Hematopoietic multipotent progenitor cell treated with erythropoietin and hydrocortisone succinate and interleukin-3 and kit ligand, for 17 days (in vitro differentiated cells): Measurements from ENCODE around the gene TFR2.

Source experiments
- DNase-seq: peaks from one replicate; pipeline ENCODE4 v3.0.0-alpha.2; 2015; ENCODE audit warnings: low spot score

Gene TFR2

DNA sequence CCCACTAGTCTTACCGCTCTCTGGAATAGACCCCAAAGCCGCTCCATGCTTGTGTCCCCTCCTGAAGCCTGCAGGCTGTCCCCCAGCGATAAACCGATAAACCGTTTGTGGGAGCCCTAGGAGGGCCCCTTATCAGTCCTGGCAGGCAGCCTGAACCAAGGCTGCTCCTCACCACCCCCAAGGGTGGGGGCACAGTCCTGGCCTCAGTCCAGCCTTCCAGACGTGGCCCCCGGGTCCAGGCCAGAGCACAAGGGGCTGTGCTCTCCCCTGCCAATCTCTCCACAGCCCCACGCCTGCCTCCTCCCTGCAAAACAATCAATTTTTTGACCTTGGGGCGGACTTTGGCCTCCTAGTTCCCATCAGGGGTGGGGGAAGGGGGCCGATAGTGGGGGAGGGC, at the start of gene TFR2:
TSS of gene TFR2 (minus strand) at position 90 of the 397 bp plus-strand sequence. CDS start at position 47, 43 bp downstream.
- DNase-seq = peak; percentile 89

DNA sequence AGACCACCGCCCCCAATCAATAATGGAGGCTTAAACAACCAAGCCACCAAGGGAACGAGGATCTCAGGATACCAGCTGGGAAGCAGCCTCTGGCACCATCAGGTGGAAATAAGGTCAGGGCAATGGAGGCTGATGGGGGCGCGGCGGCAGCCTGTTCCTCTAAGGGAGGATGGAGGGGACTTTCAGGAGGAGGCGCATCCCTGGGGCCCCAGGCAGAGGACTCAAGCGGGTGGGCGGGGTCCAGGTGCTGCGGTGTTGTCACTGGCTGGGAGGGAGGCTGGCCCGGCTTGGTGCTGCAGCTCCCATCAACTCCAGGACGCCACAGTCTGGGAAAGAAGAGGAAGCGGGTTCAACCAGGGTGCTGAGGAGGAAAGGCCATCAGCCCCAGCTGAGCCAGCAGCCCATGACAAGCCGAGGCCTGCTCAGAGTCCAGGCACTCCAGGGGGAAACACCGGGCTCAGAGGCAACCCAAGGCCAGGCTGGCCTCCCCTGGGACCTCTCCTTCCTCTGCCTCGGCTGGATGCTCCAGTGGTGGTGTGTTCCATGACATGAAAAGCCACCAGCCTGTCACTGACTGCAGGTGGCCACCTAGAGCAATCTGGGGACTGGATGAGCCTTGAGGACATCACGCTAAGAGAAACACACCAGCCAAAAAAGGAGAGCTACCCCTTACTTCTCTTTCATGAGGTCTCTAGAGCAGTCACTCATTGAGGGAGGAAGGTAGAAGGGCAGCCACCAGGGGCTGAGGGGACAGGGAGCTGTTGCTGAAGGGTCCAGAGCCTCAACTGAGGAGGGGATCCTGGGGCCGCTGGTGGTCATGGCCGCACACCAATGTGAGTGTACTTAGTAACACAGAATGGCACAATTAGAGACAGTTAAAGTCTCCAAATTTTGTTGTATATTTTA, 48.1 kb upstream of the TFR2 start:
- no peak for DNase-seq

DNA sequence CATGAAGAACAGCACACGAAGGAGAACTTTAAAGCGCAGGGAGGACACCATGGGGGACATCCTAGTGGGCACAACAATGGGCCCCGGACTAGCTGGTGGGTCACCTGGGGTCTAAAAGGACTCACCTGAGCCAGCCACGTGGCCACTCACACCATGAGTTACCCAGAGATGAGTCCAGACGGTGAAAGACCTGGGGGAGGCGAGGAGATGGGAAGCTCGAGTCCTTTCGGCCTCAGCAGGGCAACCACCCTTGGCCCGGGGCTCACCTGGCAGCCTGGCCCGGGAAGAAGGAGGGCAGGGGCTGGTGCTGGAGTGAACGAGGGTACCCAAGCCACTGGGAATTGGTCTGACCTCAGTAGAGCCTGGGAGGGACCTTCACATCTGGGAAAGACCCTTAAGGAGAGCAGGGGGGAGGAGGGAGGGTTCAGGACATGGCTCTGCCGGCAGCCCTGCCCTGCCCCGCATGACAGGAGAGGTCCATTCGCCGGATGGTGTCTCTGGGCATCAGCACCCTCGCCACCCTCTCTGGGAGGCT, 47.0 kb upstream of the TFR2 start:
- DNase-seq = no peak

DNA sequence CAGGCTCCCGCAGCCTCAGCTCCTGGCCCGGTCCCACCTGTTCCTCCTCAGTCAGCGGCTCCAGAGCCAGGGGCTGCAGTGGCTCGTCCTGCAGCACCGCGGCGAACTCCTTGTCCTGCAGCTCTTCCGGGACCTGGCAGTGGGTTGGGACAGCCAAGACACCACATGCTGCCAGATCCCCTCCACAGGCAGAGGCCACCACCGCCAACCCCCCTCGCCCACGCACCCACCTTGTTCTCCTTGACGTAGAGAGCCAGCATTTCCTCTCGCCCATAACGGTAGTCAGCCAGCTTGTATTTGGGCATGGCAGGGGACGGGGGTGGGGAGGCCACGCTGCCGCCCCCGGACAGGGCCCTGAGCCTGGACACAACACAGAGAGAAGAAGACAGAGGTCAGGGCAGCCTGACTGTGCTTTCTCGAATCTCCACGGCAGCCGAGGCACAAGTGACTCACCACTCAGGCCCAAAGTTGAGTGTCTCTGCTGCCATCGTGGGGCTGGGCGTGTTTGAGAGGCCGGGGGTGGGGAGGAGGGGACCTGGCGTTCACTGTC, 46.5 kb upstream of the TFR2 start:
- no peak for DNase-seq

DNA sequence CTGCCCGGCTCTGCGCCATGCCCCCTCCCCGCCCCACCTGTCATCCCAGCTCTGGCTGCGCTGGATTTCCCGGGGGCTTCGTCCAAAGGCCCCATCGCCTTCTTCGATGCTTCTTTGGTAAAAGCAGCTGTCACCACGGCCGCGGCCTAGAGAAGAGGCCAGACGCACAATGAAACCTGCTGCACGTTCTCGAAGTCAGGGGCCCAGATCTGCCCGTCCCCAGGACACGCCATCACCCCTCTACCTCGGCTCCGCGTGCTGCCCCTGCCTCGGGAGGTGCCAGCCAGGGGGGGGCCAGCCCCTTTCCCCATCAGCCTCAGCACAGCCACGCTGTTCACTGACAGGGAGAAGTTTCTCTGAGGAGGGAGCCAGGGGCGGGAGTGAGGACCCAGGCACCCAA, 45.9 kb upstream of the TFR2 start:
- no peak for DNase-seq

DNA sequence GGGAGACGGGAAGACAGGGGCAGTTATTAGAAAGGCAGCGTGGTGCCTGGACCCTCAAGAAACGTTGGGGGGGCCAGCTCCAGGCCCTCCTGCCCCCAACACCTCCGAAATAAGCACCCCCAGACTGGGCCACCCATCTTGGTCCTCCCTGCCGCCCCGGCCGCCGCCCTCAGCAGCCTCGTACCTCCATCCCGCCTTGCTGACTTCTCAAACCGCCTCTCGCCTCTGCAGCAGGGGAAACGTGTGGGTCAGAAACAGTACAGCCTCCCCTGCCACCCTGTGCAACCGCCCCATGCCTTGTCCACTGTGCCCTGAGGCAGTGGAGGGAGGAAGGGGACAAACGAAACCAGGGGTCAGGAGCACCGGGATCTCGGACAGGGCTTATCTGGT, 45.5 kb upstream of the TFR2 start:
- no peak for DNase-seq

DNA sequence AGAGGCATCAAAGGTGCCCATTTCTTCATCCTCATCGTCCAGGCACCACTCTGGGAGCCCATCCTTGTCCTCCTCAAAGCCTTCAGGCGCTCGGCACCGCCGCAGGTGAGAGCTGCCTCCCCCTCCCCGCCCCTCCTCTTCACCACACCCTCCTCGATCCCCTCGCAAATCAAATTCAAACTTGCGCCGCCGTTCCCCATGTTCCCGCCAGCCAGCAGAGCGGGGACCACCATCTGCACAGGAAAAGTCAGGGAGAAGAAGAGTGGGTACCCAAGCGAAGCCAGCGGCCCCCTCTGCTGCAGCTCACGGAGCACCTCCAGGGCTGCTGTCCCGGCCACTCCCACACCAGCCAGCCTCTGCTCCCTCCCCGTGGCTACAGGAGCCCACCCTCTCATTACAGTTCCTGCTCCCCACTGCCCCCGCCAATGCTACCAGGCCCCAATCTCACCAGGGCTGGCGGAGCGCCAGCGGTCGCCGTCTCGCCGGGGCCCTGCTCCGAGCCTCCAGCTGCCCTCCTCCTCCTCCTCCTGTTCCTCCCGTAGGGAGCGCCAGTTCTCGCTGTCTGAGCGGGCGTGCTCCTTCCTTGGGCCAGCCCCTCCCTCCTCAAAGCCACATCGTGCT, 45.0 kb upstream of the TFR2 start:
- no peak for DNase-seq

DNA sequence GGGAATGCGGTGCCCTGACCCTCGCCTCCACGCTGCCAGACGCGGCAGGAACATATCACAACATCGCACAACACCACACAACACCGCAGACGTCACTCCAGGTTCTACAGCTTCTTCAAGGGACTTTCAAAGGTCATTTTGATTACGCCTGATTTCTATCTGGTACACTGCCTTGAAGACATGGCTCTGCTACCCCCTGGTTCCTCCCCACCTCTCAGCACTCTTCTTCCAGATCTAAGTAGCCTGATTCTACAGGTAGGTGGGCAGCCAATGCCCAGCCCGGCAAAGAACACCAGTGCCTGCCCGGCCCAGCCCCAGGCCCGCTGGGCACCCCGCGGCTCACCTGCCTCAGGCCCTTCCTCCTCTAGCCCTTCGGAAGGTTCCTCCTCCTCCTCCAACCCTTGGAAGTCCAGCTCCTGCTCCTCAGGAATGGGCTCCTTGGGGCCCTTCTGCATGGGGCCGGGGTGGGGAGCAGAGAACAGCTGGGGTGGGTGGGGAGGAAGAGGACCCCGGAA, 44.3 kb upstream of the TFR2 start:
- no peak for DNase-seq

DNA sequence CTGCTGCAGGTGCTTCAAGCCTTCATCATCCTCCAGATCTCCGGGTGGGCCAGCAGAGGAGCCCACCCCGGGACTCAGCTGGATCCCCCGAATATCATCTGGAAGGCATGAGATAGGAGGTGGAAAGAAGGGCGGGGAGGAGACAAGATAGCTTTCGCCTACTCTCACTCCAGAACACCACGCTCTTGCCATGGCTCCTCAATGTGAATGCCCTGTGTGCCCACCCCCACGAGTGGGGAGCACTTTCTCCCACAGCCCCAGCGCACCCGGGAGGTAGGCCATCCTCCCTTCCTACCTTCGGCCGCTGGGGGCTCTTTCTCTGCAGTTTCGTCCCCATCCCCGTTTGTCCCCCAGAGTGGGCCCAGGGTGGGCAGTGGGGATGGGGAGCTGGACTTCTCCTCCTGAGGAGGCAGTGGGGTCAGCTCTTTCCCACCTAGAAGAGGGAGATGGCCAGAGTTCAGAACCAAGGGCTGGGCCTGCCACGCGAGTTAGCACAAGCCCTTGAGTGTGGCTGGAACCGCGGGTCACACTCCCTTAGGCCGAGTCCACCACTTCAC, 43.8 kb upstream of the TFR2 start:
- no peak for DNase-seq

DNA sequence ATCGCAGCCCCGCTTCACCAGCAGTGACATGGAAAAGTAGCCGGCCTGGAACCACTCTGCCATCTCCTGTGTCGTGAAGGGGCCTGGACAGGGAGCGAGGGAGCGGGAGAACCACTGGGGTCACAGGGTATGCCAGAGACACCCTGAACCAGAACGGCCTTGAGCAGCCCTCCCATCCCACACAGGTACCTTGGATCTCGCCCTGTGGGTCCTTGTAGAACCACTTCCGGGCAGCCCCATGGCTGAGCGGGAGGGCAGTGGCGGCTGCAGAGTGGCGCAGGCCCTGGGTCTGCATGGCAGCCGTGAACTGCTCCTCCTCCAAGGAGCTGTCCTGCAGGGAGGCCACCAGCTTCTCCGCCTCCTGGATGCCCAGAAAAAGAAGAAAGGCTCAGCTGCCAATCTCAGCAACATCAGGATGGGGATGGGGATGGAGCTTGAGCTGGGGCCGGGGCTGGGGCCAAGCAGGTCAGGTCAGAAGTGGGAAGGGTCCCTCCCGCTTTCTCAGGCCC, 43.2 kb upstream of the TFR2 start:
- no peak for DNase-seq

DNA sequence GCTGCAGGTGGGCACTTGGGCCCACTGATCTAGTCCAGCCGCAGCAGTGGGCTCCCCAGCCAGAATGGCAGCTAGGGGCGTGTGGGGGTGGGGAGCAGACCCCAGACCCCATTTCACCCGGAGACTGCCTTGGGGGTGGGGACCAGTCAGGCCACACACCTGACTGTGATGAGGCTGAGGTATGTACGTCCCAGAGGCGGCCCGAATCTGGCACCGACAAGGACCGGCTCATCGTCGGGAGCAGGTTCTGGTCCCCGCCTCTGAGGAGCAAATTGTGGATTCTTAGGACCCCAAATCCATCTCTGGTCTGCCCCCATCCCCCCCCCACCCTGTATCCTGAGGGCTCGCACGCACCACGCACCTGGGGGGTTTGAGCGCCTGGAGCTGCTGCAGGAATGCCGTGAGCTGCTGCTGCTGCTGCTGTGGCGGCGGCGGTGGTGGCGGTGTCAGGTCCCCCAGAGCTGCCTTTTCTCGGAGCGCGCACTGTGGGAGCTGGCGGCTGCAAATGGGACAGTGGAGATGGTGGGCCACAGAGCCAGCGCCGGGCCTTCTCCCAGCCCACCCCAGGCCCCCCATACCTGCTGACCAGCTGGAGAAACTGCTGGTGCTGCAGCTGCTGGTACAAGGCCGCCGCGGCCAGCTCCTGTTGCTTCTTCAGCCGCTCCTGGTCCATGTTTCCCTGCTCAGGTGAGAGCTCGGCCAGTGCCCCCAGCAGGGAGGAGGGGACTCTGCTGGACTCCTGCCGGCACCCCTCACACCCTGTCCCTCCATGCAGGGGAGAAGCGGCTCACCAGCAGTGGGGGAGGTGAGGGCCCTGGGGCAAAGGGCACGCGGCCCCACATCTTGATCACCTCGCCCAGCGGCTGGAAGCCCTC, 42.5 kb upstream of the TFR2 start:
- DNase-seq = no peak

DNA sequence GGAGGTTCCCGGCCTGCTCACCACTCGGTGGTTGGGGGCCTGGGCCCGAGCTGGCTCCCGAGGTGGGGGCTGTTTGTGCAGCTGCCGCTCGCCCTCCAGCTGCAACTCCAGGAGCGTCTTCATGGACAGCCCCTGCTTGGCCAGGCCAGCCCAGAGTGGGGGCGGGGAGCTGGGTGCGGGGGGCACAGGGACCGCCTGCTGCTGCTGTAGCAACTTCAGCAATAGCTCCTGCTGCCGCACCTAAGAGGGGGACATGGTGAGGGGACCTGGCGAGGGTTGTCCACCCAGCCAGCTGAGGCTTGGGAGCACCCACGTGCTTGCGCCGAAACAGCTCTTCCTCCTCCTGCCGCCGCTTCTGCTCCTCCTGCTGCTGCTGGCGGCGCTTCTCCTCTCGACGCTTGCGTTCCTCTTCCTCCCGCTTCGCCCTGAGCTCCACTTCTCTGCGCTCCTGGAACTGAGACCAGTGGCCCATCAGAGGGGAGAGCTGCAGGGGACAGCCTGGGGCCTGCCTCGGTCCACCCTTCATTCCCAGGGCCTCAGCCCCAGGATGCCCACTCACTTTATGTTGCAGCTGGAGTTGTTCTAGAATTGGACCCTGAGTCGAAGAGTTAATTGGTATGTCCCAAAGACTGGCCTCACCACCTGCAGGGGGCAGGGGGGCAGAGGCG, 41.8 kb upstream of the TFR2 start:
- no peak for DNase-seq

DNA sequence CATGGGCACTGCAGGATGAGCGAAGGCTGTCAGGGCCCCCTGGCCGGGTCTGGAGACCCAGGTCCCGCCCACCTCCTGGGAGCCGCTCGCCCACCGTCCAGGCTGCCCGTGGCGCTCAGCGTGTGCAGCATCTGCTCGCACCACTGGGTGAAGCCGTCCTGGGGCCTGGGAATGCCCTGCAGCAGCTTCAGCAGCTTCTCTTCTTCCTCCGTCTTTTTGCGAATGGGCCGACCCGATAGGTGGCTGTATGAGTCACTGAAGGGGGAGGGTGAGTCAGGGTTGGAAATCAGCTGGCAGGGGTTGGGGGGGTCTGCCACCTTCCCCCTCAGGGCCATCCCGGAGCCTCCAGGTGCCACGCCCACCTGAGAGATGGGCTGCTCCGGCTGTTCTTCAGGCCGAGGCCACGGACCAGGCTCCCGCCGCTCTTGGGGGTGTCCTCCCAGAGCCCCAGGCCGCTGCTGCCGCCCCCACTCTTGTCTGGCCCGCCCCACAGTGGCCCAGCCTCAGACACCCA, 40.9 kb upstream of the TFR2 start:
- no peak for DNase-seq

DNA sequence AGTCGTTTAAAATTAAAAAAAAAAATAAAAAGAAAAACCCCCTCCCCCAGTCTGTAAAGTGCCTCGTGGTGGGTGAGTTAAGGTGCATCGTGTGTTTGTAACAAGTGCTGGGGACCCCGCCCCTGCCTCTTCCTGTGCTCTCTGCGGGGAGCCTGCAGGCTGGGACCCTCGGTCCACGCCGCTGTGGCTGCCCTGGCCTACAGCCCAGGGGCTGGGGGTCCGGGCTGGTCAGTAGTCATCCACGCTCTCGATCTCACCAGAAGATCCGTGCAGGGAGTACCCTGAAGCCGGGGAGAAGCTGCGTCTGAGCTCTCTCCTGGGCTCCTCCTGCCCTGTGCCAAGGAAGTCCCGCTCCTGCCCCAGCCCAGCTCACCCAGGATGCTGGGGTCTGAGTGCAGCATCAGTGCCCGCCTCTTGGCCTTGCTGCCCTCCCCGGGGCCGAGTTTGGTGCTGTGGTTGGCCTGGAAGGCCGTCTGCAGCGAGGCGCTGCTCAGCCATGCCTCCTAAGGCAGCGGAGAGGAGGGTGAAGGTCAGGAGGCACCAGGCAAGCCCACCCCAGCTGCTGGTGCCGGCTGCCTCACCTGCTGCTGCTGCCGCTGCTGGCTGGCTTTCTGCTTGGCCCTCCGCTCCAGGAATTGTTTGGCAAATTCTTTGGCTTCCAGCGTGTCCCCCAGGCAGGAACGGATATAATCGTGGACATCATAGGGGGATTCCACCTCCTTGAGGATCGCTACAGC, 40.3 kb upstream of the TFR2 start:
- DNase-seq = no peak

DNA sequence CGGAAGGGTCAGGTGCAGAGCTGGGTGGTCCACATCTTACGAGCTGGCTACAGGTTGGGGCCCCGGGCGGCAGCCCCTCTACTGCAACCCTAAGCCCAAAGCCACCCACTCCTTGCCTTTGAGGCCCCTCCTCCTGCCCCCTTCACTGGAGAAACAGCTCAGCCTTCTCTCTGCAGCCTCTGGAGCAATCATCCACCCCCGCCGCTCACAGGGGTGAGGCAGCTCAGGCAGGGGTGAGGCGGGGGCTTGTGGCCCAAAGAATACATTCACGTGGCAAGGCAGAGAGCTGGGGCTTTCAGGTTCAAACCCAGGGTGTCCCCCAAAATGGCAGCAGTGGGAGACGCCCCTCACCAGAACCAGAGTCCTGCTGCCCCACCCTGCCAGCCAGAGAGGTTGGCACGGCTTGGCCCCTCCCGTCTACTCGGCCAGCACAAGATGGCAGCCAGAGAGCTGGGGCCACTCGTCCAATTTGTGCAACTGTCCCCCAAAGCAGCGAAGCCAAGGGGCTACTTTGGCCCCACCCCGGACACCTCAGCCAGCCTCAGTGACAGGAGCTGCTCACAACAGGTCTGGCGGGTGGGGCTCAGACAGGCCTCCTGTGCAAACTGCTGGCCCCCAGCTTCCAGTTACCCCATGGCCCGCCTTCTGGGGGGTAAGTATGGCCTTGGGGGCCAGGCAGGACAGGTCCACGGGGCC, 39.4 kb upstream of the TFR2 start:
- no peak for DNase-seq

DNA sequence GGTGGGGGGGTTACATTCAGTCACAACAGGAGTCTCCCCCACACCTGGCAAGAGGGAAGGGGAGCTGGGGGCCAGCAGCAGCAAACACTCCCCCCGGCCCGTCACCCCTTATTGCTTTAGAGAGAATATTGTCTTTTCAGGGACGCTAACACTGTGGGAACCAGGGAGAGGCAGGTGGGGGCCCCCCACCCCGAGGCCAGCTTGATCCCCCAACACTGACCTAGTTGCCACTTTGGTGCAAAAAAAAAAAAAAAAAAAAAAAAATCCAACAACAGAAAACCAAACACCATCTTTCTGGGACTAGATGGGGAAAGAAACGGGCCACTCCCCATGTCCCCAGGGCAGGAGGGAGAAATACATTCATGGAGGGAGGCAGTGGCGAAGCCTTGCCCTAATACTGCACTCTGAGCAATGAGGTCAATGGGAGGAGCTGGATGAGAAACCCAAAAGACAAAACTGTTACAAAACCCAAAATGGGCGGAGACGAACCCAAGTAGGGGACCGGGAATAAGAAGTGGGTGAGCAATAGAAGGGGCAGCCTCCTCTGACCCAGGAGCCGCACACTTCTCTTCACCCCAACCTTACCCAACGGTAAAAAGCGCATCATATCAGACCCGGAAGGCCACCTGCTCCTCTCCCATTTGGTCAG, 38.7 kb upstream of the TFR2 start:
- no peak for DNase-seq

DNA sequence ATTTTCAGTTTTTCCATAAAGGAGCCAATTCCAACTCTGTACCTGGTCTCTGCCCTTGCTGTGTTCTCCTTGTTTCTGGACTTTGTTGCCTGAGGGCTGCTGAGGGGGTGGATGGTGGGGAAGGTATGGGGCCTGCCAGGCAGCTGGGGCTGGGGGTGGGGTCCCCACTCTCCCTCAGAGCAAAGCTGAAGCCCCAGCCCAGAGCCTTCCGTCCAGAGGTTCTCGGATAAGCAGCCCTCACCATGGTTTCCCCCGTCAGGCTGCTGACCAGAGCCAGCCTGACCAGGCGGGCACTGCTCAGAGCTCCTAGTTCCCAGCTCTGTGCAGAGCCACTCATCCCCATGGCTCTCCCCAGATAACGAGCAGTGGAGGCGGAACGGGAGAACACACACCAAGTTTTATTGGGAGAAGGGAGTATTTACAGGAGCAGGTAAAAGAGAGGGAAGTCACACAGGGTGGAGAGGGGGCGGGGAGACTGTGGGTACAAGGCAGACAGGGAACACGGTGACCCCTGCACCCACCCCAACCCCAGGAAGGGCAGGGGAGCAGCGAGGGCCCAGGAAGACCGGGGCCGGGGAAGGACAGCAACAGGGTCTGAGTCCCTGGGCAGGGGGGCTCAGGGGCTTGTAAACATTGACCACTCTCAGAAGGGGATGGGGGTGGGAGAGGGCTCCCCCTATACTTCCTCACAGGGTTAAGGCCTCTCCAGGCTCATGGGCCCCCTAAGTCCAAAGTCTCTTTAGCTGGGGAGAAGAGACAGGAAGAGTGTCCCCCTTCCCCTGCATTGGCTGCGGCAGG, 38.0 kb upstream of the TFR2 start:
- no peak for DNase-seq
